GM21825 (cell line): Measurements from ENCODE around the gene SRRM3.
"Not testable (repeated sequence)": the region's sequence is repeated elsewhere in the genome, so short reads cannot be mapped to it uniquely, and the experiment has no call there.

Experiments
- ATAC-seq: cut with Tn5 transposase; IDR thresholded peaks from one replicate; pipeline ENCODE4 v1.9.1; 2021; ENCODE audit warnings: mild to moderate bottlenecking, moderate library complexity; ENCODE audit not compliant: unreplicated experiment

Gene SRRM3

DNA sequence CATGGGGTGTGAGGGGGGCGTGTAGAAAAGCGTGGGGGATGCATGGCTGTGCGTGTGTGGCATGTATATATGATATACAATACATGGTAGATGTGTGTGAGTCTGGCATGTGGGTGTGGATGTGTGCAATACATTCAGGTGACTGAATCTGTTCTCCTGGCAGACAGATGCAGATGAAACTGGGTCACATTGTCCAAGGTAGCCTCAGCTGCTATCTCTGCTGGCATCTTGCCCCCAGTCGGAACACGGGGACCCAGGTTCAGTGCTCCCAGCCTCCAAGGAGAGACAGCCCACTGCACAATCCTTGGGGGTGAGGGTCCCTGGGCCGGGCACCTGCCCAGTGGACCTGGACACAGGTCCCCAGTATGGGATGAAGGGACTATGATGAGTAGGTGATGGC is 12.4 kb upstream of the SRRM3 start:
- ATAC-seq: no peak

DNA sequence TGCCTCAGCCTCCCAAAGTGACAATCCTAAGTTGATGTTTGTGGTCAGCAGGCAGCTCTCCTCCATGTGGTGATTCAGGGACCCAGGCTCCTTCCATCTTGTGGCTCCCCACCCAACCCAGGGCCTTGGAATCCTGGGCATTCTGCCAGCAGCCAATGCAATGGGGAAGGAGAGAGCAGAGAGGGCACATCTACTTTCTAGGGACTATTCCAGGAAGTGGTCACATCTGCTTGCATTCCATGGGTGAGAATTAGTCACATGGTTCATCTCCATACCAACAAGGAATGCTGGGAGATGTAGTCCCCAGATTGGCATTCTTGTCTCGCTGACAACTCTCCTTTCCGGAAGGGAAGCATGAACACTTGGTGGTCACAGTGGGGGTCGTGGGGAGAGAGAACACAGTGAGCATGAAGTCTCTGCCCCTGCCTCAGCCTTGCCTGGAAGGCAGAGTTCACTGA is 9.9 kb upstream of the SRRM3 start:
- no peak for ATAC-seq

- no peak for ATAC-seq
These were observed 8.2 kb upstream of the SRRM3 start for GRCh38 chr7:76193466-76193865.

DNA sequence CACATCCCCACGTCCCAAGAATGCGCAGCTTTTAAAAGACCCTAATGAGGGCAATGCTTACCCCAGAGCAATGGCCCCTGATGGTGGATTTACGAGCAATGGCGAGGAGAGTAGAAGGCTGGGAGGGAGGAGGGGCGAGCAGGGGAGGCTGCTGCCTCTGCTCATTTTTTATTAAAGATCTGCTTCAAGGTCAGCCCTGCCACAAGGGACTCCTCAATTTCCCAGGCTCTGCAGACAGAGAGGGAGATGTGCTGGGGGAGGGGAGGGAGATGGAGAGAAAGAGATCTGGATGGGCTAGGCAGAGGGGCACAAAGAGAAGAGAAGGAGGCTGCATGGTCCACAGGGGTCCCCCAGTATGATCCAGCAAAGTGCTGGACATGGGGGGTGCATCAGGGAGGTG is 7.8 kb upstream of the SRRM3 start:
- ATAC-seq: no peak

DNA sequence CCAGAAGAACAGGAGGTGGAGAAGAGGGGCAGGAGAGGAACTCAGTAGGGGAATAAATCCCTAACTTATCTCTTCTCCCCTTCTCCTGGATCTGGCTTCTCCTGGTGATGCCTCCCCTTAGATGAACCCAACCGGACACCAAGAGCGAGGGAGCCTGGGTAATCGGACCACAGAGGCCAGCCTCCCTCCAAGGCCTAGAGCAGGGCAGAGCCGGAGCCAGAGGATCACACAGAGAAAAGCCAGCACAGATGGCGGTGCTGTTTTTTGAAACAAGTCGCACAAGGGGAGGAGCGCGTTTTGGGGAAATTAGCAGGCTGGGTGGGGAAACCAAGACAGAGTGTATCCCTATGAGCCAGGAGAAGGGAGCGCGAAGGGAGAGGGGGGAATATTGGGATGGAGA is 4.9 kb upstream of the SRRM3 start:
- no peak for ATAC-seq

GRCh38 chr7:76198202-76198601 is 3.5 kb upstream of the SRRM3 start:
- ATAC-seq: no peak

- ATAC-seq: no peak
These were observed 952 bp downstream of the SRRM3 start for GRCh38 chr7:76202666-76203030.

DNA sequence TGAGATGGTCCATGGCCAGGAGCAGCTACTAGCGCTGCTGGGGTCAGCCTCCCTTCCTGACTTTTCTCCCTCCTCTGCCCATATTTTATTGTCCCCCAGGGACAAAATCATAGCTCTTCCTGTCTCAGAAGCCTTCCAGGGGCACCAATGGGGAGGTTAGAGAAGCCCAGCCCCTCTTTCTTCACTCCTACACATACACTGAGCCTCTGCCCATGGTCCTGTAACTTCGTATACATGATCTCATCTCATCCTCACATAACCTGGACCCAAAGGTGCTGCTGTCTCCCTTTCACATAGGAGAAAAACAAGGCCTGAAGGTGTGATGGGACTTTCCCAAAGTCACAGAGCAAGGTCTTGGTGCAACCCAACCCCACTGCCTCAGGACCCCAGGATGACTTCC is 2.5 kb downstream of the SRRM3 start:
- no peak for ATAC-seq

- ATAC-seq: no peak
These were observed 4.9 kb downstream of the SRRM3 start for GRCh38 chr7:76206633-76207032.

DNA sequence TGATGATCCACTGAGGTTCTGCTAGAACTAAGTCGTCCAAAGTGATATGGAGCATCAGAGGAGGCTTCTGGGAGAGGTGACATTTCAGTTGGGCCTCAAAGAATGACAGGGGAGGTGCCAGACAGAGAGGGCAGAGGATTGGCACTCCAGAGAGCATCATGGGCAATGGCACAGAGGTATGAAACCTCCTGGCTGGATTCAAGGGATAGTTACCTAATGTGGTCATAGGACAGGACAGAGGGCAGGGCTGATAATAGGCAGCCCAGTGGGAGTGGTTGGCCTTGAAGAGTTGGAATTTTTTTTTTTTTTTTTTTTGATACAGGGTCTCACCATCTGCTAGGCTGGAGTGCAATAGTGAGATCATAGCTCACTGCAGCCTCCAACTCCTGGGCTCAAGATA is 7.6 kb downstream of the SRRM3 start:
- ATAC-seq: no peak

- no peak for ATAC-seq
These were observed 9.5 kb downstream of the SRRM3 start for GRCh38 chr7:76211216-76211615.

- not testable (repeated sequence) for ATAC-seq
These were observed 13.7 kb downstream of the SRRM3 start for GRCh38 chr7:76215349-76215748.

- no peak for ATAC-seq
These were observed 14.8 kb downstream of the SRRM3 start for GRCh38 chr7:76216381-76217082.

DNA sequence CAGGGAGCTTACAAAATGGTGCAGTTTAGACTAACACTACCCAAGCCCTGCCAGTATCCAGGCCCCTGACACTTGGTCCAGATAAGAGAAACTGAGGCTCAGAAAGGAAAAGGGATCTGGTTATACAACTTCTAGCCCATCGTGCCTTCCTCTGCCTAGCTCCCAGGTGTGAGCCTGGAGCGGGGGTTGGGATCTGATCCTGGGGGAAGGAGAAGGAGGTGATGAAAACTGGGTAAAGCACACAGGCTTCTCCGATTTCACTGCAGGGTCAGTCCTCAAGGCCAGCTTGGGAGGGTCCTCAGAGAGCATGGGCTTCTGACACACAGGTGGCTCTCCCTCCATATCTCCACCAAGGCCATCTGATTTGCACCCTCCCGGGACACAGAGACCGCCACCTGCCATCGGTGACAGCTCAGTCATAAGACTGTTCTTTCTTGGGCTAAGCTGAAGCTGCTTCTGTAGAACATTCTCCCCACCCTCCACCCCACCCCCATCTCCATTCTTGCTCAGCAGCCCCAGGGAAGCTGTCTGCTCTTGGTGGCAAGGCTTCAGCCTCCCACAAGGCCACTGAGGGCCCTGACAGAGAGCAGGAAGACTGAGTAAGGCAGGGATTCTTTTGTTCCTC is 16.4 kb downstream of the SRRM3 start:
- no peak for ATAC-seq

DNA sequence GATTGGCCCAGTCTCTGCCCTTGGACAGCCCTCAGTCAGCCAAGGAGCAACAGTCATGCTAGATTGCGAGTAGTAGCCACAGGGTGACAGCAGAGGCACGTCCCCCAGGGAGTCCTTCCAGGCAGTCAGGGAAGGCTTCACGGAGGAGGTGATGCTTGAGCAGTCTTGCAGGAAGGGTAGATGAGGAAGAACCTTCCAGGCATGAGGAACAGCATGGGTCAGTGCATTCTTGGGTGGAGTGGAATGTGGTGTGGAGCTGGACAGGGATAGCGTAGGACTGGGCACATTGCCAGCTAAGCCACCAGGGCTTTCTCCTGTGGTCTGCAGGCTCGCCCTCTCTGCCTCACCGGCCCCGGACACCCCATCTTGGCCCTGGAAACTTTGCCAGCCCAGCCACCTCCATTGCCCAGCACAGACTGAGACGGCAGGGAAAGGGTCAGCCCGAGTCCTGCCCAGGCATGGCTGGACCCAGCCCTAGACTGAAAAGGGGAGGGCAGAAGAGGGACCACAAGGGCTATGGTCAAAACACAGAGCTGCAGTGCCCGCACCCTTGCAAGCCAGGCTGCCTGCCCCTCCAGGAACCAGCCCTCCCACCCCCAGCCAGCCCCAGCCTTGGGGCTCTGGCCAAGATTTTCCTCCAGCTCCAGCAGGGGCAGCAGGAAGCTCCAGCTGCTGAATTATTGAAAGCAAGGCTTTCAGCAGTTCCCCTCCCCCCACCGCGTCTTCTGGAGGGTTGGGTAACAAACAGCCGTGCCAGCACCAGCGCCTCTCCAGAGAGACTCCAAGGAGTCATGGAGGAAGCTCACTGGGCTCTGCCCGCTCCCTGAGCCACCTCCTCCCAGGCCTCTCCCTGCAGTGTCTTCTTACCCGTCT is 18.7 kb downstream of the SRRM3 start:
- ATAC-seq: no peak

DNA sequence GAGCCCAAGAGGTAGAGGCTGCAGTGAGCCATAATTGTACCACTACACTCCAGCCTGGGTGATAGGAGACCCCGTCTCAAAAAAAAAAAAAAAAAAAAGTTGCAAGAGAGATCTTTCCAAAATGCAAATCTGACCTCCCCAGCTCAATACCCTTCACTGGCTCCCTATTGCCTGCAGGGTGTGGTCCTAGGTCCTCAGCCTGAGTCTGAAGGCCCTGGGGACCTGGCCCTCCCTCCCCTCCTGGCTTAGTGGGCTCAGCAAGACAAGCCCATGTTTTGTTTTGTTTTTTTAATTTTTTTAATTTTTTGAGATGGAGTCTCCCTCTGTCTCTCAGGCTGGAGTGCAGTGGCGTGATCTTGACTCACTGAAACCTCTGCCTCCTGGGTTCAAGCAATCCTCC is 20.6 kb downstream of the SRRM3 start:
- ATAC-seq: no peak

DNA sequence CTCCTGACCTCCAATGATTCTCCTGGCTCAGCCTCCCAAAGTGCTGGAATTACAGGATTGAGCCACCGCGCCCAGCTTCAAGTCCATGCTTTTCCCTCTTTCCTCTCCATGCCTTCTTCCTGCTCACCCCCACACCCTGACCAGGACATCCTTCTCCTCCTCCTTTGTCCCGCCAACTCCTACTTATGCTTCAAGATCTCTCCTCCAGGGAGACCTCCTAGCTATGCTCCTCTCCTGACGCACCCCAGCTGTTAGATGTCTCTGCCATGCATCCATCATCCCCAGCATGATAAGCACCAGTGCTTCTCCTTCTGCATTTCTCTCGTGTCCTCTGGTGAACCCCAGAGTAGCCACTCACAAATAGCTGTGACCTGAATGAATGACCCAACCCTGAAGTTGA is 21.1 kb downstream of the SRRM3 start:
- ATAC-seq: no peak

DNA sequence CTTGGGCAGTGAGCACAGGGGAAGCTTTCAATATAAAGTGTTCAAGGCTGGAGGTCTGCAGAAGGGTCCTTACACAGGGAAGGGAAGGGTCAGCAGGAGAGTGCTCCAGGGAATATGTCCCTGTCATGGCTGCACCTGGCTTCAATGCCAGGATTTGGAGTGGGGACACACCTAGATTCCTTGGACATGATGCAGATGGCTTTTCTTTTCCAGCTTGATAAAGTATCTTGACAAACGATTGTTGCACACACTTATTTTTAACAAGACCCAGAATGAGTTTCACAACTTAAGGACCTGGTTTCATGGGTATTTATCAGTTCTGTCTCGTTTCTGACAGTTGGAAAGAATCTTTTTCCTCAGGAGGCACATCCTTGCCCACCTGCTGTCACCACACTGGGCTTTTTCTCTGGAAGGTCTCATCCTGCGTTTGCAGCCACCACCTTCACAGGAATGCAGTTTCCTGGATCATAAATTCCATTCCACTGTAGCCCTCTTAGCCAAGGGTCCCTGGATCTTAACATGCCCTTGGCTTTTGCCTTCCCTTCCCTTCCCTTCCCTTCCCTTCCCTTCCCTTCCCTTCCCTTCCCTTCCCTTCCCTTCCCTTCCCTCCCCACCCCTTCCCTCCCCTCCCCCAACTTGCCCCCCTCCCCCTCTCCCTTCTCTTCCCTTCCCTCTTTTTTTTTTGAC is 21.7 kb downstream of the SRRM3 start:
- no peak for ATAC-seq

GRCh38 chr7:76224695-76225094 is 23.0 kb downstream of the SRRM3 start:
- ATAC-seq: no peak

DNA sequence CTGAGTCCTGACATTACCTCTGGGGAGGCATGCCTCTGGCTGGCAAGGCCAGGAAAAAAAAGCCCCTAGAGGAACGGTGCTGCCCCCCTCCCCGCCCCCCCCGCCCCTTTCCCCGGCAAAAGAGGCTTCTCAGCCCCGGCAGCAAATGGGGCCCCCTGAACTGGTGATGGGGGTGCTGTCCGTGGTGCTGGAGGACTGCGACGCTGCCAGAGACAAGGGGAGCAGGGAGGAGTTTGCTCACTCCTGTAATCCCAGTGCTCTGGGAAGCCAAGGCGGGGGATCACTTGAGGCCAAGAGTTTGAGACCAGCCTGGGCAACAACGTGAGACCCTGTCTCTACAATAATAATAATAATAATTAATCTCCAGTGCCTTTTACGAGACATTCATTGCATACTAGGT is 23.7 kb downstream of the SRRM3 start:
- no peak for ATAC-seq

- ATAC-seq: no peak
These were observed 24.3 kb downstream of the SRRM3 start for GRCh38 chr7:76225951-76226350.
